Transverse colon (tissue), 4 donors: ENCODE data around the gene COBLL1.

ENCODE experiments used
- POLR2AphosphoS5 ChIP-seq, 3 donors: sonication (generic); formaldehyde crosslinking; IDR thresholded peaks; one replicate each; pipeline ENCODE4 v1.6.1; 2016; ENCODE audit warnings: antibody characterized with exemption in 3 of 3
- TF ChIP-seq, protein P1 (sequence below), 5 experiments: fragments of 200-600 bp in 3 of 5; fragments of 450-650 bp in 2 of 5; sonication (generic) in 3 of 5; IDR thresholded peaks; 1 replicate in 2 of 5; 2 replicates in 3 of 5; pipeline ENCODE4 v1.5.1; 2016 to 2017; ENCODE audit warnings: antibody characterized with exemption in 5 of 5, inconsistent platforms in 3 of 5, mild to moderate bottlenecking in 2 of 5, moderate library complexity in 1 of 5

DNA sequence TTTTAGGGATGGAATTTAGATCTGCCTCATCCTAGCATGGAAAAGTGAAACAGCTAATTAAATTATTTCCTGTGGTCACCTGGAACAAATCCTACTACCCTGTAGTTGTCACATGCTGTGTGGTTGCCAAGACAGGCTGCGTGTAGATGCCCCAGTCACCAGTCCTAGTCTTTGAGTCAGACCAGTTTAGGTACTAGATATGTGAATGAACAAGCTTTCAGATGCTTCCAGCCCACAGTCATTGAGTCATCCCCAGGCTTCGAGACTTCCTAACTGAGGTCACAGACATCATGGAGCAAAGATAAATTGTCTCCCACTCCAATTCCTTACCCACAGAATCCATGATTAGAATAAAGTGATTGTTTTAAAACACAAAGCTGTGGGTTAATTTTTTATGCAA lies 184.5 kb downstream of the COBLL1 start:
- TF ChIP-seq, protein P1, sequence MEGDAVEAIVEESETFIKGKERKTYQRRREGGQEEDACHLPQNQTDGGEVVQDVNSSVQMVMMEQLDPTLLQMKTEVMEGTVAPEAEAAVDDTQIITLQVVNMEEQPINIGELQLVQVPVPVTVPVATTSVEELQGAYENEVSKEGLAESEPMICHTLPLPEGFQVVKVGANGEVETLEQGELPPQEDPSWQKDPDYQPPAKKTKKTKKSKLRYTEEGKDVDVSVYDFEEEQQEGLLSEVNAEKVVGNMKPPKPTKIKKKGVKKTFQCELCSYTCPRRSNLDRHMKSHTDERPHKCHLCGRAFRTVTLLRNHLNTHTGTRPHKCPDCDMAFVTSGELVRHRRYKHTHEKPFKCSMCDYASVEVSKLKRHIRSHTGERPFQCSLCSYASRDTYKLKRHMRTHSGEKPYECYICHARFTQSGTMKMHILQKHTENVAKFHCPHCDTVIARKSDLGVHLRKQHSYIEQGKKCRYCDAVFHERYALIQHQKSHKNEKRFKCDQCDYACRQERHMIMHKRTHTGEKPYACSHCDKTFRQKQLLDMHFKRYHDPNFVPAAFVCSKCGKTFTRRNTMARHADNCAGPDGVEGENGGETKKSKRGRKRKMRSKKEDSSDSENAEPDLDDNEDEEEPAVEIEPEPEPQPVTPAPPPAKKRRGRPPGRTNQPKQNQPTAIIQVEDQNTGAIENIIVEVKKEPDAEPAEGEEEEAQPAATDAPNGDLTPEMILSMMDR (IDR thresholded peaks at IDR 0.05): no peak
- TF ChIP-seq POLR2AphosphoS5 (IDR thresholded peaks at IDR 0.05): no peak
